Spleen (tissue), 11 donors: Measurements from ENCODE around the gene SPATA6L. TPM values are rescaled to one million over a fixed set of nuclear protein-coding genes. Genes with fewer than 3 reads are reported as not detected.

Experiments used
- DNase-seq: peaks from one replicate; pipeline ENCODE4 v3.0.0-alpha.2; 2020
- H3K27ac ChIP-seq, 8 donors: fragments of 200-600 bp; sonication (generic) in 7 of 8; 1 replicate in 4 of 8; 2 replicates in 4 of 8; pipeline versions ENCODE4 v1.5.0 to v1.8.0; 2016 to 2021; ENCODE audit warnings: inconsistent platforms in 4 of 8, mild to moderate bottlenecking in 4 of 8, moderate library complexity in 1 of 8
- H3K27me3 ChIP-seq, 7 donors: fragments of 200-600 bp; sonication (generic) in 6 of 7; replicated peaks in 1 of 7; 1 replicate in 4 of 7; 2 replicates in 3 of 7; pipeline versions ENCODE4 v1.5.0 to v1.8.0; 2016 to 2021; ENCODE audit warnings: inconsistent platforms in 3 of 7, mild to moderate bottlenecking in 1 of 7
- H3K36me3 ChIP-seq, 6 donors: fragments of 200-600 bp; sonication (generic) in 5 of 6; 1 replicate in 4 of 6; 2 replicates in 2 of 6; pipeline versions ENCODE4 v1.5.0 to v1.8.0; 2016 to 2021; ENCODE audit warnings: inconsistent platforms in 2 of 6
- H3K4me1 ChIP-seq, 6 donors: fragments of 200-600 bp; sonication (generic) in 5 of 6; 1 replicate in 3 of 6; 2 replicates in 3 of 6; pipeline versions ENCODE4 v1.5.0 to v1.8.0; 2016 to 2021; ENCODE audit warnings: inconsistent platforms in 3 of 6
- H3K4me3 ChIP-seq, 8 donors: fragments of 200-600 bp; sonication (generic) in 7 of 8; 1 replicate in 4 of 8; 2 replicates in 4 of 8; pipeline versions ENCODE4 v1.5.0 to v1.8.0; 2016 to 2021; ENCODE audit warnings: inconsistent platforms in 4 of 8, mild to moderate bottlenecking in 4 of 8, moderate library complexity in 2 of 8
- H3K9me3 ChIP-seq, 8 donors: fragments of 200-600 bp; sonication (generic) in 7 of 8; 1 replicate in 4 of 8; 2 replicates in 4 of 8; pipeline versions ENCODE4 v1.5.0 to v1.8.0; 2016 to 2021; ENCODE audit warnings: inconsistent platforms in 4 of 8
- CTCF ChIP-seq, 11 experiments: fragments of 200-600 bp in 7 of 11; fragments of 450-650 bp in 4 of 11; sonication (generic) in 4 of 11; IDR thresholded peaks in 8 of 11; conservative IDR thresholded peaks in 3 of 11; 1 replicate in 7 of 11; 2 replicates in 4 of 11; pipeline versions ENCODE4 v1.4.0 to v1.8.0; 2016 to 2021; ENCODE audit warnings: antibody characterized with exemption in 11 of 11, inconsistent platforms in 4 of 11, mild to moderate bottlenecking in 1 of 11
- POLR2A ChIP-seq, 3 donors: fragments of 450-650 bp; IDR thresholded peaks; one replicate each; pipeline ENCODE4 v1.5.1; 2017; ENCODE audit warnings: antibody characterized with exemption in 3 of 3, mild to moderate bottlenecking in 1 of 3
- POLR2AphosphoS5 ChIP-seq, 3 donors: sonication (generic); formaldehyde crosslinking; IDR thresholded peaks; one replicate each; pipeline ENCODE4 v1.5.1; 2017; ENCODE audit warnings: antibody characterized with exemption in 3 of 3
- WGBS, 5 donors: extraction: QIAGEN DNeasy Blood & Tissue Kit in 3 of 5; methylation state at CpG; one replicate each; pipeline versions ENCODE4 v1.1.5 to v1.1.7; 2013 to 2018; 5-methylcytosine and 5-hydroxymethylcytosine counted together
- intact Hi-C: fragments of 100-400 bp; cut with DNase I; formaldehyde crosslinking; loops from one replicate; pipeline ENCODE4 v1.15.0; 2023; ENCODE audit warnings: low total_unique reads
- polyA plus RNA-seq, 3 donors: library from polyadenylated mRNA; stranded (reverse); fragments of 200-250 nt; gene quantifications; one replicate each; pipeline ENCODE4 v1.2.1, GENCODE V29; 2013
- total RNA-seq, 7 donors: library from RNA; depleted of rRNA in 3 of 7; stranded (reverse); fragments of >200 nt in 3 of 7; fragmentation: NEBNext Ultra II Directional in 4 of 7; extraction: Animal tissue kit (Norgen Biotek cat#: 25700) in 4 of 7; gene quantifications; one replicate each; pipeline versions ENCODE4 v1.1.0 to v1.2.1, GENCODE V29; 2016 to 2021
- donor health status: healthy with polysubstance abuse.
- donor health status: DM: no; HTN: no; CAD: no; lungs with moderate emphysema.
- donor health status: DM: no; HTN: no; CAD: no.
- donor health status: Bipolar disorder and iron deficiency.
- donor health status: healthy.
- donor health status: DM: no; HTN: no; CAD: no.
- donor health status: DM: yes; HTN: yes; CAD: no.

The SPATA6L gene
- total and polyA plus RNA-seq, 10 donors = 0.32 to 5.7 (median 1.1) TPM

- H3K4me3 ChIP-seq = no peak overlapping the region
- no peaks in the 10 kb centered on the region for H3K9me3 ChIP-seq
- intact Hi-C loops = no loop called here
- H3K27ac ChIP-seq = no peak overlapping the region
- H3K36me3 ChIP-seq = peaks cover 0 to 97% (median 39%) of the 10 kb centered on the region in 6 donors
- H3K27me3 ChIP-seq = no peaks in the 10 kb centered on the region
- WGBS, 5 donors = 85 to 93% (median 90%) methylated on average over 2 of the region's 2 CpGs
- TF ChIP-seq POLR2AphosphoS5 (IDR thresholded peaks at IDR 0.05) = no peak
- TF ChIP-seq POLR2A (IDR thresholded peaks at IDR 0.05) = no peak
- no peak for DNase-seq
- H3K4me1 ChIP-seq = no peaks in the 10 kb centered on the region
These were observed 34.7 kb upstream of the SPATA6L start for GRCh38 chr9:4700932-4701331.

DNA sequence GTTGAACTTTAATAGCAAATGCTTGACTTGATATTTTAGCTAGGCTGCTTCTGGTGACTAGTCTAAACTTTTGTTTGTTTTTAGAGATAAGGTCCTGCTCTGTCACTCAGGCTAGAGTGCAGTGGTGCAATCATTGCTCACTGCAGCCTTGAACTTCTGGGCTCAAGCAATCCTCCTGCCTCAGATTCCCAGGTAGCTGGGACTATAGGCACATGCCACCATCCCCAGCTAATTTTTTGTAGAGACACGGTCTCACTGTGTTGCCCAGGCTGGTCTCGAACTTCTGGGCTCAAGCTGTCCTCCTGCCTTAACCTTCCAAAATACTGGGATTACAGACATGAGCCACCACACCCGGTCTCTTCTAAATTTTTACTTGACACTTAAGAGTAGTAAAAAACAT, 33.8 kb upstream of the SPATA6L start:
- DNase-seq = no peak
- 95 to 98% (median 97%) methylated on average over 3 of the region's 3 CpGs for WGBS, 5 donors
- Histone ChIP-seq H3K27me3 (no peaks in the 10 kb centered on the region), H3K4me1 (no peaks in the 10 kb centered on the region), H3K9me3 (no peaks in the 10 kb centered on the region), H3K36me3 (peaks cover 0 to 97% (median 42%) of the 10 kb centered on the region in 6 donors), H3K4me3 (no peak overlapping the region), H3K27ac (no peak overlapping the region)
- TF ChIP-seq POLR2A (IDR thresholded peaks at IDR 0.05) (no peak), POLR2AphosphoS5 (IDR thresholded peaks at IDR 0.05) (no peak), CTCF (IDR thresholded peaks at IDR 0.05 in 8 of 11, conservative IDR thresholded peaks at IDR 0.05 in 3 of 11) (no peak)
- intact Hi-C loops = no loop called here

GRCh38 chr9:4691795-4692194, 25.5 kb upstream of the SPATA6L start:
- H3K27me3 ChIP-seq = no peaks in the 10 kb centered on the region
- intact Hi-C loops = no loop called here
- no peak for DNase-seq
- TF ChIP-seq CTCF (IDR thresholded peaks at IDR 0.05 in 8 of 11, conservative IDR thresholded peaks at IDR 0.05 in 3 of 11) = no peak
- no peak for TF ChIP-seq POLR2A (IDR thresholded peaks at IDR 0.05)
- TF ChIP-seq POLR2AphosphoS5 (IDR thresholded peaks at IDR 0.05) = no peak
- H3K27ac ChIP-seq = no peak overlapping the region
- no peak overlapping the region for H3K4me3 ChIP-seq
- 85 to 93% (median 92%) methylated on average over 3 of the region's 3 CpGs for WGBS, 5 donors
- H3K9me3 ChIP-seq = no peaks in the 10 kb centered on the region
- peaks cover 0 to 96% (median 27%) of the 10 kb centered on the region in 6 donors for H3K36me3 ChIP-seq
- peaks cover 0 to 8% (median 3%) of the 10 kb centered on the region in 6 donors for H3K4me1 ChIP-seq

DNA sequence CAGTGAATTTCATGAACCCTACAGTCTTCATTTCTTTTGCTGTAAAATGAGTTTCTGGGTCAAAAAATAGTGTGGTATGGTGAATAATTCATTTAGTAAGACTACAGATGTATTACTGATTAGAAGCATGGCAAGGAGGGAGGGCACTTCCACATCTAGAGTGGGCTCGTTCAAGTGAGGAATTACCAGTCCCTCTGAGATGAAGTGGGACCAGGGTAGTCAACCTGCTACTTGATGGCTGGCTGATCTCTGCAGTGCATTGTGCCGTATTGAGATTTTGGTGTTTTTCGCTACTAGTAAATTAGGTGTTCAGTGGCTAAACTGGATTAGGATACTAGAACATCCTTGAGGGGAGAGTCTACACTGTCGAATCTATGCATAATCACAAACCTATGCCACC, 23.9 kb upstream of the SPATA6L start:
- H3K9me3 ChIP-seq = no peaks in the 10 kb centered on the region
- peaks cover 0 to 23% (median 4%) of the 10 kb centered on the region in 6 donors for H3K4me1 ChIP-seq
- DNase-seq = no peak
- H3K27me3 ChIP-seq = no peaks in the 10 kb centered on the region
- H3K27ac ChIP-seq = peak overlapping the region in 1 of 8 donors; percentile 12
- H3K36me3 ChIP-seq = peaks cover 2 to 96% (median 35%) of the 10 kb centered on the region in 6 donors
- intact Hi-C loops = no loop called here
- 75 to 81% (median 77%) methylated on average over 4 of the region's 4 CpGs for WGBS, 5 donors
- H3K4me3 ChIP-seq = no peak overlapping the region
- no peak for TF ChIP-seq POLR2AphosphoS5 (IDR thresholded peaks at IDR 0.05)
- TF ChIP-seq POLR2A (IDR thresholded peaks at IDR 0.05) = no peak
- TF ChIP-seq CTCF (IDR thresholded peaks at IDR 0.05 in 8 of 11, conservative IDR thresholded peaks at IDR 0.05 in 3 of 11) = no peak

DNA sequence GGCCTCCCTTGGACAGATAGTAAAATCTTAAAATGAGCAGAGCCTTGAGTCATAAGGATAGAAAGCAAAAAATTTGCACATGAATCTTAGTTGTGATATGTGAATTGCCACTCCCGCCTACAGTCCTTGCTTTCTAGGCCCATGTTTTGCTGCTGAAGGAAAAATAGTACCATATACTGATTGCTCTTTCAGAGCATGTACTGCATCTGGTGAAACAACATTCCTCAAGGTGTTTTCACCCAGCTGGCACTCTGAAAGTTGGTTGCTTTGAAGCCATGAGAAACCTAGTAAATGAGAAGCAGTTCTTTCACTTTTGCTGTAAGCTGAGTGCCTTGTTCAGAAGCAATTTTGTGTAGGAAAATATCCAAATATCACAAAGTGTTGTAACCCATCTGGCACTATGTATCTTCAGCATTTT, 23.4 kb upstream of the SPATA6L start:
- H3K27me3 ChIP-seq = no peaks in the 10 kb centered on the region
- WGBS, 5 donors = 68 to 87% (median 73%) methylated on average over 1 of the region's 1 CpG
- H3K4me1 ChIP-seq = peaks cover 0 to 26% (median 4%) of the 10 kb centered on the region in 6 donors
- H3K36me3 ChIP-seq = peaks cover 2 to 96% (median 35%) of the 10 kb centered on the region in 6 donors
- intact Hi-C loops = no loop called here
- no peak overlapping the region for H3K4me3 ChIP-seq
- H3K9me3 ChIP-seq = no peaks in the 10 kb centered on the region
- no peak for DNase-seq
- H3K27ac ChIP-seq = peak overlapping the region in 1 of 8 donors; percentile 12
- TF ChIP-seq POLR2AphosphoS5 (IDR thresholded peaks at IDR 0.05) = no peak
